PC-3 (cell line): Measurements from ENCODE around the gene ZNF239. TPM values are rescaled to one million over a fixed set of nuclear protein-coding genes. Genes with fewer than 3 reads are reported as not detected.

Experiments used
- ATAC-seq: fragments of 200-7000 bp; cut with Tn5 transposase; 2 replicates; pipeline ENCODE4 v1.9.1; 2020; ENCODE audit warnings: mild to moderate bottlenecking, moderate library complexity
- BruUV-seq: library from RNA; stranded (reverse); fragments of 400-500 nt; replicated peaks from 2 replicates; lab custom pipeline; 2021; lab: Mats Ljungman, UMichigan
- CTCF ChIA-PET: fragments of 300-600 bp; sonication (Branson Sonifier 250); formaldehyde crosslinking; loops from one replicate; lab custom pipeline; 2022; ENCODE audit warnings: antibody characterized with exemption; lab: Charles Lee
- POLR2A ChIA-PET: fragments of 300-600 bp; sonication (Branson Sonifier 250); formaldehyde crosslinking; loops from one replicate; lab custom pipeline; 2022; ENCODE audit warnings: antibody characterized with exemption; ENCODE audit not compliant: unreplicated experiment; lab: Charles Lee
- DNase-seq: peaks from one replicate; pipeline ENCODE4 v3.0.0-alpha.2; 2015
- H2AFZ ChIP-seq: fragments of 300-600 bp; sonication (generic); 2 replicates; pipeline ENCODE4 v1.6.0; 2016; ENCODE audit warnings: antibody characterized with exemption, low read length
- H3F3A ChIP-seq: fragments of 300-600 bp; sonication (generic); one replicate; pipeline ENCODE4 v1.6.0; 2017; ENCODE audit warnings: antibody characterized with exemption, low read length, control low read depth, mild to moderate bottlenecking; ENCODE audit not compliant: unreplicated experiment
- H3K27ac ChIP-seq: fragments of 300-600 bp; sonication (generic); 2 replicates; pipeline ENCODE4 v1.5.1; 2016; ENCODE audit warnings: mild to moderate bottlenecking, low read length
- H3K27me3 ChIP-seq: fragments of 300-600 bp; sonication (generic); 2 replicates; pipeline ENCODE4 v1.6.1; 2016; ENCODE audit warnings: low read length, mixed read lengths
- H3K36me3 ChIP-seq: fragments of 300-600 bp; sonication (generic); 2 replicates; pipeline ENCODE4 v1.6.1; 2016; ENCODE audit warnings: low read depth, mixed run types, low read length, mixed read lengths
- H3K4me1 ChIP-seq: fragments of 300-600 bp; sonication (generic); 2 replicates; pipeline ENCODE4 v1.5.1; 2016; ENCODE audit warnings: low read length; ENCODE audit not compliant: insufficient read depth
- H3K4me2 ChIP-seq: fragments of 300-600 bp; sonication (generic); 2 replicates; pipeline ENCODE4 v1.6.0; 2016; ENCODE audit warnings: low read length
- H3K4me3 ChIP-seq: fragments of 300-600 bp; sonication (generic); 2 replicates; pipeline ENCODE4 v1.5.1; 2016; ENCODE audit warnings: mild to moderate bottlenecking, low read length, mixed read lengths
- H3K79me2 ChIP-seq: fragments of 300-600 bp; sonication (generic); 2 replicates; pipeline ENCODE4 v1.6.1; 2017; ENCODE audit warnings: low read length, mixed read lengths
- H3K9ac ChIP-seq: fragments of 300-600 bp; sonication (generic); 2 replicates; pipeline ENCODE4 v1.6.0; 2016; ENCODE audit warnings: mild to moderate bottlenecking, low read length
- H3K9me2 ChIP-seq: fragments of 300-600 bp; sonication (generic); replicated peaks from 2 replicates; pipeline ENCODE4 v1.6.1; 2016; ENCODE audit warnings: mixed run types, low read length, mixed read lengths
- H3K9me3 ChIP-seq: fragments of 300-600 bp; sonication (generic); 2 replicates; pipeline ENCODE4 v1.6.1; 2016; ENCODE audit warnings: low read length, mixed read lengths
- H4K20me1 ChIP-seq: fragments of 300-600 bp; sonication (generic); 2 replicates; pipeline ENCODE4 v1.6.1; 2016; ENCODE audit warnings: low read length, mixed read lengths
- CTCF ChIP-seq: fragments of 300-600 bp; sonication (generic); conservative IDR thresholded peaks from 2 replicates; pipeline ENCODE4 v1.5.1; 2017; ENCODE audit warnings: antibody characterized with exemption, low read depth, mild to moderate bottlenecking, low read length
- EZH2 ChIP-seq: fragments of 300-600 bp; sonication (generic); IDR thresholded peaks from one replicate; pipeline ENCODE4 v1.6.1; 2017; ENCODE audit warnings: antibody characterized with exemption, mild to moderate bottlenecking, low read length; ENCODE audit not compliant: unreplicated experiment
- EZH2phosphoT487 ChIP-seq: fragments of 300-600 bp; sonication (generic); IDR thresholded peaks from 2 replicates; pipeline ENCODE4 v1.6.1; 2018; ENCODE audit warnings: mild to moderate bottlenecking, antibody characterized with exemption, low read length, borderline replicate concordance
- intact Hi-C: fragments of 100-400 bp; cut with micrococcal nuclease; formaldehyde crosslinking; loops from 2 replicates; pipeline ENCODE4 v1.9.0; 2023
- total RNA-seq: library from RNA; depleted of rRNA; stranded (reverse); fragments of >200 nt; gene quantifications from 2 replicates; pipeline ENCODE4 v1.2.3, GENCODE V29; 2014

ZNF239 gene
- total RNA-seq, 1 experiment from 2014 or later: 9.7 TPM

- no peaks in the 10 kb centered on the region for H4K20me1 ChIP-seq
- no peaks in the 10 kb centered on the region for H3F3A ChIP-seq
- peak overlapping the region; percentile 73 for H3K4me3 ChIP-seq
- intact Hi-C loops: loop anchor here (1.0 to 2.0 kb wide), 2 partner anchors 31 to 74 kb away; partner anchors contain the start of genes ZNF32 and ZNF485
- H2AFZ ChIP-seq: peak overlapping the region; percentile 84
- no peak for TF ChIP-seq EZH2phosphoT487
- H3K9me3 ChIP-seq: peaks cover 3% of the 10 kb centered on the region; the same call in 1 of the 2 replicates
- peak overlapping the region; percentile 98 for H3K4me2 ChIP-seq
- ATAC-seq (no peak), DNase-seq (no peak)
- H3K4me1 ChIP-seq: peaks cover 19% of the 10 kb centered on the region
- H3K9me2 ChIP-seq: no peaks in the 10 kb centered on the region
- peak overlapping the region; percentile 64; the same call in 1 of the 2 replicates for H3K9ac ChIP-seq
- H3K36me3 ChIP-seq: peaks cover 6% of the 10 kb centered on the region; the same call in 1 of the 2 replicates
- no peak overlapping the region for H3K27ac ChIP-seq
- ChIA-PET POLR2A (no interaction called here), CTCF (no interaction called here)
- TSS peak; percentile 37 for BruUV-seq
- peaks cover 7% of the 10 kb centered on the region for H3K79me2 ChIP-seq
- no peaks in the 10 kb centered on the region for H3K27me3 ChIP-seq
These were observed 490 bp upstream of the ZNF239 start for GRCh38 chr10:43574906-43575305.

DNA sequence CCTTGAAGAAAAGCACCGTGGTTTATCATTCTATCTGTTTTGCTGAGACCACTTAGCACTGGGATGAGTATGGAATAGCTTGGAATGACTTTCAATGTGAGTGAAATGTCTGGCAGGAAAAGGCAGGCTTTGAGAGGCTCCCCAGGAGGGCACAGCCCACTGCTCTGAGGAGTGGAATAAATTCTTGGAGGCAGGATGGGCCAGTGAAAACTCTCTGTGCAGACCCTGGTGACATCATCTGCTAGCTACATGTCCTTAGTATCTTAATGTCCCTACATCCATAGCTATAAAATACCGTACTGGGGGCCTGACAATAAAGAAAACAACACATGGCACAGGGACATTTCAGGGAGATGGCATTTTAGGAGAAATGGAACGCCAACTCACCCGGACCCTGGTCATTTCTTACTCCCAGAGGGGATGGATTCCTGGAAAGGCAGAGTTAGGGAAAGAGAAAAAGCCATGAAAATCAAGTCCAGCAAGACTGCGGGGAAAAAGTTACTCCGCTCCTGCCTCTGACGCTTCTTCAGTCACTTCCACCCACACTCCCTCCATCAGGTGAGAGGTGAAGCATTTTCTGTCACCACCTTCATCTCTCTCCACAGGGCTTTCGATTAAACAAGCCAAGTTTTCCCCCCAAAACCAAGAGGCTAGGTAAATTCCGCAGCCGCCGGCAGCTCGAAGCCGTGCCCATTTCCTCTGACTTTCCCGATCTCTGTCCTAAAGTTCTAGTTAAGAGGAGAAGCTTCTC, 991 bp downstream of the ZNF239 start:
- Histone ChIP-seq H3F3A (no peaks in the 10 kb centered on the region), H3K27ac (peak overlapping the region; percentile 25; the same call in 1 of the 2 replicates), H3K4me2 (peak overlapping the region; percentile 98), H3K9me2 (no peaks in the 10 kb centered on the region), H4K20me1 (no peaks in the 10 kb centered on the region), H3K27me3 (no peaks in the 10 kb centered on the region), H3K79me2 (peaks cover 7% of the 10 kb centered on the region), H3K36me3 (peaks cover 9% of the 10 kb centered on the region), H3K4me3 (peak overlapping the region; percentile 73), H3K4me1 (peaks cover 19% of the 10 kb centered on the region), H2AFZ (peak overlapping the region; percentile 84), H3K9me3 (no peaks in the 10 kb centered on the region), H3K9ac (peak overlapping the region; percentile 64)
- TF ChIP-seq EZH2 (no peak), EZH2phosphoT487 (no peak), CTCF (no peak)
- DNase-seq: no peak
- TSS peak; percentile 45 for BruUV-seq
- intact Hi-C loops: no loop called here
- ChIA-PET CTCF (interaction anchor here (0.6 kb wide), 1 partner anchor 79 kb away, joined by 3 read pairs; no protein-coding TSS in a partner anchor), POLR2A (no interaction called here)
- ATAC-seq: peak; percentile 18

- H3K36me3 ChIP-seq: peaks cover 26% of the 10 kb centered on the region
- BruUV-seq: no TSS peak
- no peak overlapping the region for H3K27ac ChIP-seq
- ATAC-seq (no peak), DNase-seq (no peak)
- no peak for TF ChIP-seq CTCF
- TF ChIP-seq EZH2phosphoT487: no peak
- TF ChIP-seq EZH2: no peak
- no peak overlapping the region for H3K4me2 ChIP-seq
- ChIA-PET CTCF (no interaction called here), POLR2A (no interaction called here)
- intact Hi-C loops: no loop called here
- H3F3A ChIP-seq: no peaks in the 10 kb centered on the region
- no peak overlapping the region for H3K4me3 ChIP-seq
- H3K9ac ChIP-seq: no peak overlapping the region
- H3K79me2 ChIP-seq: peaks cover 10% of the 10 kb centered on the region
- H2AFZ ChIP-seq: no peak overlapping the region
- peaks cover 19% of the 10 kb centered on the region for H3K4me1 ChIP-seq
- no peaks in the 10 kb centered on the region for H3K27me3 ChIP-seq
- no peaks in the 10 kb centered on the region for H3K9me3 ChIP-seq
- no peaks in the 10 kb centered on the region for H3K9me2 ChIP-seq
- no peaks in the 10 kb centered on the region for H4K20me1 ChIP-seq
These were observed 3.4 kb downstream of the ZNF239 start for GRCh38 chr10:43570971-43571370.
